Adipocyte (in vitro differentiated cells): Measurements from ENCODE around the gene FAM83E.

Experiments
- DNase-seq: peaks from one replicate; pipeline ENCODE4 v3.0.0-alpha.2; 2015; ENCODE audit warnings: low read depth
- H3K27me3 ChIP-seq: replicated peaks from 2 replicates; pipeline ENCODE4 v1.7.0; 2013; ENCODE audit warnings: mild to moderate bottlenecking, low read length, moderate library complexity; ENCODE audit not compliant: control insufficient read depth, insufficient read depth
- H3K36me3 ChIP-seq: 2 replicates; pipeline ENCODE4 v1.7.0; 2013; ENCODE audit warnings: low read length, mild to moderate bottlenecking, moderate library complexity; ENCODE audit not compliant: control insufficient read depth, insufficient read depth, severe bottlenecking
- H3K4me1 ChIP-seq: 2 replicates; pipeline ENCODE4 v1.7.0; 2013; ENCODE audit warnings: mild to moderate bottlenecking, low read length, moderate library complexity; ENCODE audit not compliant: control insufficient read depth, insufficient read depth
- H3K4me3 ChIP-seq: 2 replicates; pipeline ENCODE4 v1.7.0; 2013; ENCODE audit warnings: mild to moderate bottlenecking, low read length, moderate library complexity
- H3K9ac ChIP-seq: 2 replicates; pipeline ENCODE4 v1.7.0; 2013; ENCODE audit warnings: mild to moderate bottlenecking, low read length, moderate library complexity
- H3K9me3 ChIP-seq: 2 replicates; pipeline ENCODE4 v1.7.0; 2013; ENCODE audit warnings: mild to moderate bottlenecking, low read length, moderate library complexity; ENCODE audit not compliant: control insufficient read depth

FAM83E gene

GRCh38 chr19:48625891-48626327 is 11.0 kb upstream of the FAM83E start:
- DNase-seq: no peak
- peaks cover 26% of the 10 kb centered on the region for H3K4me1 ChIP-seq
- H3K9ac ChIP-seq: no peak overlapping the region
- no peaks in the 10 kb centered on the region for H3K9me3 ChIP-seq
- no peaks in the 10 kb centered on the region for H3K27me3 ChIP-seq
- H3K36me3 ChIP-seq: peaks cover 4% of the 10 kb centered on the region
- H3K4me3 ChIP-seq: no peak overlapping the region

- Histone ChIP-seq H3K36me3 (peaks cover 4% of the 10 kb centered on the region), H3K4me1 (peaks cover 29% of the 10 kb centered on the region), H3K9ac (peak overlapping the region; percentile 88), H3K9me3 (no peaks in the 10 kb centered on the region), H3K27me3 (no peaks in the 10 kb centered on the region), H3K4me3 (peak overlapping the region; percentile 83)
- DNase-seq: no peak
Observed at GRCh38 chr19:48624791-48625723, 10.2 kb upstream of the FAM83E start.

- Histone ChIP-seq H3K36me3 (peaks cover 4% of the 10 kb centered on the region), H3K27me3 (no peaks in the 10 kb centered on the region), H3K4me1 (peaks cover 32% of the 10 kb centered on the region), H3K4me3 (peak overlapping the region; percentile 83), H3K9me3 (no peaks in the 10 kb centered on the region), H3K9ac (peak overlapping the region; percentile 88)
- peak; percentile 99 for DNase-seq
Observed at GRCh38 chr19:48624067-48624594, 9.3 kb upstream of the FAM83E start.

GRCh38 chr19:48623556-48624066 is 8.7 kb upstream of the FAM83E start:
- peaks cover 4% of the 10 kb centered on the region for H3K36me3 ChIP-seq
- H3K9me3 ChIP-seq: no peaks in the 10 kb centered on the region
- peak; percentile 26 for DNase-seq
- peak overlapping the region; percentile 73 for H3K4me3 ChIP-seq
- H3K4me1 ChIP-seq: peaks cover 32% of the 10 kb centered on the region
- H3K9ac ChIP-seq: peak overlapping the region; percentile 87
- no peaks in the 10 kb centered on the region for H3K27me3 ChIP-seq

GRCh38 chr19:48619692-48620585 is 5.1 kb upstream of the FAM83E start:
- Histone ChIP-seq H3K9ac (peak overlapping the region; percentile 99), H3K4me3 (peak overlapping the region; percentile 99), H3K9me3 (no peaks in the 10 kb centered on the region), H3K36me3 (peaks cover 27% of the 10 kb centered on the region), H3K4me1 (peaks cover 51% of the 10 kb centered on the region), H3K27me3 (no peaks in the 10 kb centered on the region)
- peak; percentile 66 for DNase-seq

GRCh38 chr19:48618916-48619691 is 4.2 kb upstream of the FAM83E start, which contains the start of the genes RPL18 and SPHK2:
RPL18 (minus strand) TSS chr19:48619178; CDS start chr19:48619143, 35 bp downstream.
SPHK2 (plus strand) TSS chr19:48619506; CDS start chr19:48620515, 1,009 bp downstream.
- H3K4me1 ChIP-seq: peaks cover 45% of the 10 kb centered on the region
- peak; percentile 99 for DNase-seq
- peak within 1 kb of the TSS; percentile 99 for H3K4me3 ChIP-seq
- peak within 1 kb of the TSS; percentile 100 for H3K9ac ChIP-seq
- H3K27me3 ChIP-seq: no peaks in the 10 kb centered on the region
- H3K9me3 ChIP-seq: no peaks in the 10 kb centered on the region
- H3K36me3 ChIP-seq: peaks cover 30% of the 10 kb centered on the region

GRCh38 chr19:48618278-48618915 is 3.5 kb upstream of the FAM83E start:
- Histone ChIP-seq H3K27me3 (no peaks in the 10 kb centered on the region), H3K9me3 (no peaks in the 10 kb centered on the region), H3K4me1 (peaks cover 39% of the 10 kb centered on the region), H3K9ac (peak overlapping the region; percentile 100), H3K4me3 (peak overlapping the region; percentile 99), H3K36me3 (peaks cover 30% of the 10 kb centered on the region)
- DNase-seq: peak; percentile 46

GRCh38 chr19:48617146-48617937 is 2.5 kb upstream of the FAM83E start:
- peak overlapping the region; percentile 99 for H3K4me3 ChIP-seq
- no peaks in the 10 kb centered on the region for H3K27me3 ChIP-seq

GRCh38 chr19:48616491-48617056 is 1.7 kb upstream of the FAM83E start:
- peak overlapping the region; percentile 100 for H3K9ac ChIP-seq
- peaks cover 30% of the 10 kb centered on the region for H3K36me3 ChIP-seq
- H3K27me3 ChIP-seq: no peaks in the 10 kb centered on the region
- DNase-seq: no peak
- peaks cover 26% of the 10 kb centered on the region for H3K4me1 ChIP-seq
- no peaks in the 10 kb centered on the region for H3K9me3 ChIP-seq
- H3K4me3 ChIP-seq: peak overlapping the region; percentile 99

More at GRCh38 chr19:48617146-48617937, 2.5 kb upstream of the FAM83E start:
- no peaks in the 10 kb centered on the region for H3K9me3 ChIP-seq
- peaks cover 30% of the 10 kb centered on the region for H3K36me3 ChIP-seq
- no peak for DNase-seq
- H3K9ac ChIP-seq: peak overlapping the region; percentile 100
- peaks cover 29% of the 10 kb centered on the region for H3K4me1 ChIP-seq
